HEK293 (cell line): ENCODE data around the gene C19orf25.

ENCODE experiments used
- CTCF ChIA-PET: fragments of 350-600 bp; formaldehyde crosslinking; extraction: SDS; loops from one replicate; lab custom pipeline; 2021; ENCODE audit warnings: antibody characterized with exemption; lab: Yijun Ruan, JAX
- POLR2A ChIA-PET: fragments of 300-600 bp; formaldehyde crosslinking; extraction: SDS; loops from one replicate; lab custom pipeline; 2020; ENCODE audit warnings: antibody characterized with exemption, inconsistent platforms; lab: Yijun Ruan, JAX
- H3K27ac ChIP-seq: fragments of 200-500 bp; sonication (Bioruptor generic); 2 replicates; pipeline ENCODE4 v1.5.1; 2014; ENCODE audit warnings: low read depth, low read length, control low read depth, inconsistent platforms; ENCODE audit errors: extremely low read depth
- H3K36me3 ChIP-seq, 2 experiments: fragments of 200-500 bp in 1 of 2; sonication (Bioruptor generic) in 1 of 2; 1 replicate in 1 of 2; 2 replicates in 1 of 2; pipeline ENCODE4 v1.5.1; 2014 to 2017; ENCODE audit warnings: inconsistent platforms in 2 of 2, low read length in 2 of 2; ENCODE audit not compliant: control insufficient read depth in 2 of 2, insufficient read depth in 1 of 2
- H3K4me1 ChIP-seq: fragments of 200-500 bp; sonication (Bioruptor generic); 2 replicates; pipeline ENCODE4 v1.5.1; 2014; ENCODE audit warnings: mild to moderate bottlenecking, low read length, inconsistent platforms; ENCODE audit not compliant: control insufficient read depth, insufficient read depth
- H3K4me3 ChIP-seq: 2 replicates; pipeline ENCODE4 v1.5.1; 2011; ENCODE audit warnings: low read depth, mild to moderate bottlenecking, control low read depth, low read length, moderate library complexity
- H3K9me3 ChIP-seq: fragments of 200-500 bp; sonication (Bioruptor generic); 2 replicates; pipeline ENCODE4 v1.5.1; 2014; ENCODE audit warnings: low read depth, low read length, inconsistent platforms; ENCODE audit not compliant: control insufficient read depth, insufficient read depth
- EGR2 ChIP-seq: fragments of 450-650 bp; formaldehyde crosslinking; IDR thresholded peaks from 2 replicates; pipeline ENCODE4 v1.5.1; 2016; ENCODE audit warnings: low read depth, missing biosample characterization, missing genetic modification characterization
- GLIS1 ChIP-seq: fragments of 450-650 bp; formaldehyde crosslinking; IDR thresholded peaks from 2 replicates; pipeline ENCODE4 v1.5.1; 2016; ENCODE audit warnings: missing biosample characterization, missing genetic modification characterization
- KLF16 ChIP-seq: fragments of 450-650 bp; formaldehyde crosslinking; IDR thresholded peaks from 2 replicates; pipeline ENCODE4 v1.5.1; 2017; ENCODE audit warnings: missing biosample characterization, missing genetic modification characterization
- RBAK ChIP-seq: fragments of 450-650 bp; formaldehyde crosslinking; IDR thresholded peaks from 2 replicates; pipeline ENCODE4 v1.5.1; 2016; ENCODE audit warnings: missing biosample characterization, missing genetic modification characterization
- ZBTB1 ChIP-seq: fragments of 450-650 bp; formaldehyde crosslinking; IDR thresholded peaks from 2 replicates; pipeline ENCODE4 v1.5.1; 2016; ENCODE audit warnings: missing biosample characterization, missing genetic modification characterization
- ZNF132 ChIP-seq: fragments of 450-650 bp; formaldehyde crosslinking; IDR thresholded peaks from 2 replicates; pipeline ENCODE4 v1.5.1; 2017; ENCODE audit warnings: missing biosample characterization, missing genetic modification characterization, borderline replicate concordance
- ZNF169 ChIP-seq: fragments of 450-650 bp; formaldehyde crosslinking; IDR thresholded peaks from 2 replicates; pipeline ENCODE4 v1.5.1; 2016; ENCODE audit warnings: missing biosample characterization, missing genetic modification characterization
- ZNF174 ChIP-seq: fragments of 450-650 bp; formaldehyde crosslinking; IDR thresholded peaks from 2 replicates; pipeline ENCODE4 v1.5.0; 2017; ENCODE audit warnings: missing biosample characterization, mild to moderate bottlenecking, missing genetic modification characterization
- ZNF239 ChIP-seq: fragments of 450-650 bp; formaldehyde crosslinking; IDR thresholded peaks from 2 replicates; pipeline ENCODE4 v1.5.1; 2016; ENCODE audit warnings: missing biosample characterization, missing genetic modification characterization
- ZNF274 ChIP-seq, 2 experiments: fragments of 200-500 bp in 1 of 2; fragments of 450-650 bp in 1 of 2; sonication (Bioruptor generic) in 1 of 2; formaldehyde crosslinking in 1 of 2; IDR thresholded peaks; 2 replicates each; pipeline versions ENCODE4 v1.5.1 to v1.6.1; 2014 to 2016; ENCODE audit warnings: borderline replicate concordance in 1 of 2, inconsistent platforms in 1 of 2, low read length in 1 of 2, missing biosample characterization in 1 of 2, missing genetic modification characterization in 1 of 2
- ZNF391 ChIP-seq: fragments of 450-650 bp; formaldehyde crosslinking; IDR thresholded peaks from 2 replicates; pipeline ENCODE4 v1.5.1; 2016; ENCODE audit warnings: low read depth, missing biosample characterization, missing genetic modification characterization, borderline replicate concordance
- ZNF768 ChIP-seq: fragments of 450-650 bp; formaldehyde crosslinking; IDR thresholded peaks from 2 replicates; pipeline ENCODE4 v1.5.1; 2018; ENCODE audit warnings: missing biosample characterization, mild to moderate bottlenecking, missing genetic modification characterization
- ZNF792 ChIP-seq: fragments of 450-650 bp; formaldehyde crosslinking; IDR thresholded peaks from 2 replicates; pipeline ENCODE4 v1.5.1; 2016; ENCODE audit warnings: missing biosample characterization, missing genetic modification characterization
- TF ChIP-seq, protein P1 (sequence below): fragments of 450-650 bp; formaldehyde crosslinking; IDR thresholded peaks from 2 replicates; pipeline ENCODE4 v1.5.1; 2016; ENCODE audit warnings: missing biosample characterization, missing genetic modification characterization, borderline replicate concordance
- TF ChIP-seq, protein P2 (sequence below): fragments of 450-650 bp; formaldehyde crosslinking; IDR thresholded peaks from 2 replicates; pipeline ENCODE4 v1.5.1; 2016; ENCODE audit warnings: missing biosample characterization, missing genetic modification characterization
- TF ChIP-seq, protein P3 (sequence below): fragments of 450-650 bp; formaldehyde crosslinking; IDR thresholded peaks from 2 replicates; pipeline ENCODE4 v1.5.1; 2016; ENCODE audit warnings: missing biosample characterization, missing genetic modification characterization
- TF ChIP-seq, protein P4 (sequence below): fragments of 450-650 bp; formaldehyde crosslinking; IDR thresholded peaks from 2 replicates; pipeline ENCODE4 v1.5.1; 2017; ENCODE audit warnings: missing biosample characterization, missing genetic modification characterization
- TF ChIP-seq, protein P5 (sequence below): fragments of 450-650 bp; formaldehyde crosslinking; IDR thresholded peaks from 2 replicates; pipeline ENCODE4 v1.5.1; 2017; ENCODE audit warnings: missing biosample characterization, missing genetic modification characterization
- TF ChIP-seq, protein P6 (sequence below): fragments of 450-650 bp; formaldehyde crosslinking; IDR thresholded peaks from 2 replicates; pipeline ENCODE4 v1.5.1; 2016; ENCODE audit warnings: missing biosample characterization, missing genetic modification characterization

C19orf25 gene

DNA sequence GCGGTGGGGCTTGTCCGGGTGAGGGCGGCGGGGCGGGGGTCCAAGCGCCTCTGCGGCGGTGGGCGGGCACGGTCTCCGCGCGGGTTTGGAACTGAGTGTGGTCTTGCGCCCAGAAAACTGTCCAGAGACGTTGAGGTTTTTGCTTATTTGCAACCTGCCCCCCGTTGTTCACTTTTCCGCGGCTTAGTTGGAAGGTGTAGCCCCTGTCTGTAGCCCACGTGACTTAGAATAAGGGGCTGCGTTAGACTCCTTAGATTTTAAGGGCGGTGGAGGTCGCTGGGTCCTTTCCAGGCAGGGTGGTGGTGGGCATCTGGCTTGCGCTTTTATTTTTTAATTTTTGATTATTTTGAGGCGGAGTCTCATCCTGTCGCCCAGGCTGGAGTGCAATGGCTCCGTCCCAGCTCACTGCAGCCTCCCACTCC lies 40.1 kb downstream of the C19orf25 start (continued):
- TF ChIP-seq, protein P1, sequence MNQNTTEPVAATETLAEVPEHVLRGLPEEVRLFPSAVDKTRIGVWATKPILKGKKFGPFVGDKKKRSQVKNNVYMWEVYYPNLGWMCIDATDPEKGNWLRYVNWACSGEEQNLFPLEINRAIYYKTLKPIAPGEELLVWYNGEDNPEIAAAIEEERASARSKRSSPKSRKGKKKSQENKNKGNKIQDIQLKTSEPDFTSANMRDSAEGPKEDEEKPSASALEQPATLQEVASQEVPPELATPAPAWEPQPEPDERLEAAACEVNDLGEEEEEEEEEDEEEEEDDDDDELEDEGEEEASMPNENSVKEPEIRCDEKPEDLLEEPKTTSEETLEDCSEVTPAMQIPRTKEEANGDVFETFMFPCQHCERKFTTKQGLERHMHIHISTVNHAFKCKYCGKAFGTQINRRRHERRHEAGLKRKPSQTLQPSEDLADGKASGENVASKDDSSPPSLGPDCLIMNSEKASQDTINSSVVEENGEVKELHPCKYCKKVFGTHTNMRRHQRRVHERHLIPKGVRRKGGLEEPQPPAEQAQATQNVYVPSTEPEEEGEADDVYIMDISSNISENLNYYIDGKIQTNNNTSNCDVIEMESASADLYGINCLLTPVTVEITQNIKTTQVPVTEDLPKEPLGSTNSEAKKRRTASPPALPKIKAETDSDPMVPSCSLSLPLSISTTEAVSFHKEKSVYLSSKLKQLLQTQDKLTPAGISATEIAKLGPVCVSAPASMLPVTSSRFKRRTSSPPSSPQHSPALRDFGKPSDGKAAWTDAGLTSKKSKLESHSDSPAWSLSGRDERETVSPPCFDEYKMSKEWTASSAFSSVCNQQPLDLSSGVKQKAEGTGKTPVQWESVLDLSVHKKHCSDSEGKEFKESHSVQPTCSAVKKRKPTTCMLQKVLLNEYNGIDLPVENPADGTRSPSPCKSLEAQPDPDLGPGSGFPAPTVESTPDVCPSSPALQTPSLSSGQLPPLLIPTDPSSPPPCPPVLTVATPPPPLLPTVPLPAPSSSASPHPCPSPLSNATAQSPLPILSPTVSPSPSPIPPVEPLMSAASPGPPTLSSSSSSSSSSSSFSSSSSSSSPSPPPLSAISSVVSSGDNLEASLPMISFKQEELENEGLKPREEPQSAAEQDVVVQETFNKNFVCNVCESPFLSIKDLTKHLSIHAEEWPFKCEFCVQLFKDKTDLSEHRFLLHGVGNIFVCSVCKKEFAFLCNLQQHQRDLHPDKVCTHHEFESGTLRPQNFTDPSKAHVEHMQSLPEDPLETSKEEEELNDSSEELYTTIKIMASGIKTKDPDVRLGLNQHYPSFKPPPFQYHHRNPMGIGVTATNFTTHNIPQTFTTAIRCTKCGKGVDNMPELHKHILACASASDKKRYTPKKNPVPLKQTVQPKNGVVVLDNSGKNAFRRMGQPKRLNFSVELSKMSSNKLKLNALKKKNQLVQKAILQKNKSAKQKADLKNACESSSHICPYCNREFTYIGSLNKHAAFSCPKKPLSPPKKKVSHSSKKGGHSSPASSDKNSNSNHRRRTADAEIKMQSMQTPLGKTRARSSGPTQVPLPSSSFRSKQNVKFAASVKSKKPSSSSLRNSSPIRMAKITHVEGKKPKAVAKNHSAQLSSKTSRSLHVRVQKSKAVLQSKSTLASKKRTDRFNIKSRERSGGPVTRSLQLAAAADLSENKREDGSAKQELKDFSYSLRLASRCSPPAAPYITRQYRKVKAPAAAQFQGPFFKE (tag by site-specific recombination) = no peak
- no peak for TF ChIP-seq ZNF169 (tag by site-specific recombination)
- TF ChIP-seq, protein P2, sequence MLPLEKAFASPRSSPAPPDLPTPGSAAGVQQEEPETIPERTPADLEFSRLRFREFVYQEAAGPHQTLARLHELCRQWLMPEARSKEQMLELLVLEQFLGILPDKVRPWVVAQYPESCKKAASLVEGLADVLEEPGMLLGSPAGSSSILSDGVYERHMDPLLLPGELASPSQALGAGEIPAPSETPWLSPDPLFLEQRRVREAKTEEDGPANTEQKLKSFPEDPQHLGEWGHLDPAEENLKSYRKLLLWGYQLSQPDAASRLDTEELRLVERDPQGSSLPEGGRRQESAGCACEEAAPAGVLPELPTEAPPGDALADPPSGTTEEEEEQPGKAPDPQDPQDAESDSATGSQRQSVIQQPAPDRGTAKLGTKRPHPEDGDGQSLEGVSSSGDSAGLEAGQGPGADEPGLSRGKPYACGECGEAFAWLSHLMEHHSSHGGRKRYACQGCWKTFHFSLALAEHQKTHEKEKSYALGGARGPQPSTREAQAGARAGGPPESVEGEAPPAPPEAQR (tag by site-specific recombination) = no peak
- TF ChIP-seq, protein P3, sequence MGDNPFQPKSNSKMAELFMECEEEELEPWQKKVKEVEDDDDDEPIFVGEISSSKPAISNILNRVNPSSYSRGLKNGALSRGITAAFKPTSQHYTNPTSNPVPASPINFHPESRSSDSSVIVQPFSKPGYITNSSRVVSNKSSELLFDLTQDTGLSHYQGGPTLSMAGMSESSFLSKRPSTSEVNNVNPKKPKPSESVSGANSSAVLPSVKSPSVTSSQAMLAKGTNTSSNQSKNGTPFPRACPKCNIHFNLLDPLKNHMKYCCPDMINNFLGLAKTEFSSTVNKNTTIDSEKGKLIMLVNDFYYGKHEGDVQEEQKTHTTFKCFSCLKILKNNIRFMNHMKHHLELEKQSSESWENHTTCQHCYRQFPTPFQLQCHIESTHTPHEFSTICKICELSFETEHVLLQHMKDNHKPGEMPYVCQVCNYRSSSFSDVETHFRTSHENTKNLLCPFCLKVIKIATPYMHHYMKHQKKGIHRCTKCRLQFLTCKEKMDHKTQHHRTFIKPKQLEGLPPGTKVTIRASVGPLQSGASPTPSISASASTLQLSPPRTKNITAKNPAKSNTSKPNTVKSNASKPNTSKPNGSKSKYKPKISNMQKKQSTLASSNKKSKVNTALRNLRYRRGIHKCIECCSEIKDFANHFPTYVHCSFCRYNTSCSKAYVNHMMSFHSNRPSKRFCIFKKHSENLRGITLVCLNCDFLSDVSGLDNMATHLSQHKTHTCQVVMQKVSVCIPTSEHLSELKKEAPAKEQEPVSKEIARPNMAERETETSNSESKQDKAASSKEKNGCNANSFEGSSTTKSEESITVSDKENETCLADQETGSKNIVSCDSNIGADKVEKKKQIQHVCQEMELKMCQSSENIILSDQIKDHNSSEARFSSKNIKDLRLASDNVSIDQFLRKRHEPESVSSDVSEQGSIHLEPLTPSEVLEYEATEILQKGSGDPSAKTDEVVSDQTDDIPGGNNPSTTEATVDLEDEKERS (tag by site-specific recombination) = no peak
- TF ChIP-seq, protein P4, sequence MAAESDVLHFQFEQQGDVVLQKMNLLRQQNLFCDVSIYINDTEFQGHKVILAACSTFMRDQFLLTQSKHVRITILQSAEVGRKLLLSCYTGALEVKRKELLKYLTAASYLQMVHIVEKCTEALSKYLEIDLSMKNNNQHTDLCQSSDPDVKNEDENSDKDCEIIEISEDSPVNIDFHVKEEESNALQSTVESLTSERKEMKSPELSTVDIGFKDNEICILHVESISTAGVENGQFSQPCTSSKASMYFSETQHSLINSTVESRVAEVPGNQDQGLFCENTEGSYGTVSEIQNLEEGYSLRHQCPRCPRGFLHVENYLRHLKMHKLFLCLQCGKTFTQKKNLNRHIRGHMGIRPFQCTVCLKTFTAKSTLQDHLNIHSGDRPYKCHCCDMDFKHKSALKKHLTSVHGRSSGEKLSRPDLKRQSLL (tag by site-specific recombination) = no peak

DNA sequence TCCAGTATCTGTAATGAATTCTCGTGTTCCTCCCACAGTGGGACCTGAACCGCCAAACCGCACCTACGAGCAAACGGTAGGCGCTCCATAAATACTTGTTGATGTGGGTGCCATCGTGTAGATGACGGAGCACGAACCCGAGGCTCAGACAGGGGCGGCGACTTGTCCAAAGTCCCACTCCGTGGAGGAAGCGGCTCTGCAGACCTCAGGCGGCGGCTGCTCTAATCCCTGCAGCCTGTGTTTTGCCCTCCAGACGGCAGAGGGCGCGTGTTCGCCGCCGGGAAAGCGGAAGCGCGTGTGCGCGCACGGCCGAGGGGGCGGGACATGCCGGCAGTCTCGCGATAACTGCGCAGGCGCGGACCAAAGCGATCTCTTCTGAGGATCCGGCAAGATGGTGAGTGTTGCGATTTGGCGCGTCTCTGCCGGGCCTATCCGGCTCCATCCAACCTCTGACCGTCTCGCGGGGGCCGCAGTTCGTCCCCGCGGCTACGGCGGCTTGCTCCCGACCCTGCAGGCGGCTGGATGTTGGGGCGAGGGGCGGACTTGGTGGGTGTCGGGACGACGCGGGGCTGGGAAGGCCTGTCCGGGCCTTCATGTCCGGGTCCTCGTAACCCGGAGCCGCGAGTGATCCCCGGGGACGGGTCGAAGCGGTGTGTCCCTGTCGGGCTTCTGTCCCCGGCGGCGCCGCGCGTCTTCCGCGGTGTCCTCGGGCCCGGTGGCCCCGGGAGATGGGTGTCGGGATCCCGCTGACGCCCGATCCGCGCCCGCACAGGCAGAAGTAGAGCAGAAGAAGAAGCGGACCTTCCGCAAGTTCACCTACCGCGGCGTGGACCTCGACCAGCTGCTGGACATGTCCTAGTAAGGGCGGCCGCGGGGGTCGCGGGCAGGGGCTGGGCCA lies 40.7 kb downstream of the C19orf25 start, which contains the start of gene RPS15:
TSS of gene RPS15 (plus strand) at position 362 of the 898 bp plus-strand sequence. CDS start at position 392, 30 bp downstream.
- ChIA-PET CTCF (interaction anchor here (1.0 to 1.3 kb wide), 2 partner anchors 13 to 180 kb away, joined by 3 to 4 read pairs; no protein-coding TSS in a partner anchor), POLR2A (interaction anchor here (0.6 to 1.8 kb wide), 3 partner anchors 26 to 169 kb away, joined by 3 to 7 read pairs (median 3); partner anchors contain the start of gene CIRBP)
- peak within 1 kb of the TSS; percentile 92 for H3K4me3 ChIP-seq
- peaks cover 14% of the 10 kb centered on the region for H3K4me1 ChIP-seq
- no peaks in the 10 kb centered on the region for H3K9me3 ChIP-seq
- peak within 1 kb of the TSS; percentile 100 for H3K27ac ChIP-seq
- H3K36me3 ChIP-seq = peaks cover 15 to 60% of the 10 kb centered on the region in 2 experiments; a peak in 2 of 3 replicates
- TF ChIP-seq ZNF174 (no peak), ZBTB1 (tag by site-specific recombination) (no peak), ZNF391 (tag by site-specific recombination) (peak; percentile 95; the same call in 1 of the 2 replicates), ZNF132 (tag by site-specific recombination) (no peak), ZNF792 (tag by site-specific recombination) (peak; percentile 95), ZNF239 (peak; percentile 87; the same call in 1 of the 2 replicates), EGR2 (tag by site-specific recombination) (peak; percentile 88), GLIS1 (tag by site-specific recombination) (peak; percentile 58), ZNF274 (IDR thresholded peaks at IDR 0.05; ENCODE audit: low read length) (no peak), ZNF274 (tag by site-specific recombination; IDR thresholded peaks at IDR 0.05; ENCODE audit: borderline replicate concordance) (no peak), RBAK (tag by site-specific recombination) (no peak), KLF16 (peak; percentile 97), ZNF768 (tag by site-specific recombination) (no peak; the same call in 1 of the 2 replicates)
- TF ChIP-seq, protein P5, sequence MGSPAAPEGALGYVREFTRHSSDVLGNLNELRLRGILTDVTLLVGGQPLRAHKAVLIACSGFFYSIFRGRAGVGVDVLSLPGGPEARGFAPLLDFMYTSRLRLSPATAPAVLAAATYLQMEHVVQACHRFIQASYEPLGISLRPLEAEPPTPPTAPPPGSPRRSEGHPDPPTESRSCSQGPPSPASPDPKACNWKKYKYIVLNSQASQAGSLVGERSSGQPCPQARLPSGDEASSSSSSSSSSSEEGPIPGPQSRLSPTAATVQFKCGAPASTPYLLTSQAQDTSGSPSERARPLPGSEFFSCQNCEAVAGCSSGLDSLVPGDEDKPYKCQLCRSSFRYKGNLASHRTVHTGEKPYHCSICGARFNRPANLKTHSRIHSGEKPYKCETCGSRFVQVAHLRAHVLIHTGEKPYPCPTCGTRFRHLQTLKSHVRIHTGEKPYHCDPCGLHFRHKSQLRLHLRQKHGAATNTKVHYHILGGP (tag by site-specific recombination) = no peak
- TF ChIP-seq, protein P6, sequence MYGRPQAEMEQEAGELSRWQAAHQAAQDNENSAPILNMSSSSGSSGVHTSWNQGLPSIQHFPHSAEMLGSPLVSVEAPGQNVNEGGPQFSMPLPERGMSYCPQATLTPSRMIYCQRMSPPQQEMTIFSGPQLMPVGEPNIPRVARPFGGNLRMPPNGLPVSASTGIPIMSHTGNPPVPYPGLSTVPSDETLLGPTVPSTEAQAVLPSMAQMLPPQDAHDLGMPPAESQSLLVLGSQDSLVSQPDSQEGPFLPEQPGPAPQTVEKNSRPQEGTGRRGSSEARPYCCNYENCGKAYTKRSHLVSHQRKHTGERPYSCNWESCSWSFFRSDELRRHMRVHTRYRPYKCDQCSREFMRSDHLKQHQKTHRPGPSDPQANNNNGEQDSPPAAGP = peak; percentile 89; the same call in 1 of the 2 replicates
